Upper lobe of left lung (tissue), 4 donors: ENCODE measurements around the gene LARP6.

Experiments
- CTCF ChIP-seq, 6 experiments: fragments of 450-650 bp in 4 of 6; fragments of 200-600 bp in 2 of 6; sonication (generic) in 2 of 6; IDR thresholded peaks; one replicate each; pipeline ENCODE4 v1.5.1; 2016 to 2019; ENCODE audit warnings: antibody characterized with exemption in 6 of 6
- EP300 ChIP-seq, 4 donors: sonication (generic); formaldehyde crosslinking; IDR thresholded peaks; one replicate each; pipeline ENCODE4 v1.5.1; 2017; ENCODE audit warnings: antibody characterized with exemption in 4 of 4, control low read depth in 2 of 4
- POLR2AphosphoS5 ChIP-seq, 2 donors: sonication (generic); formaldehyde crosslinking; IDR thresholded peaks; one replicate each; pipeline ENCODE4 v1.5.1; 2017; ENCODE audit warnings: antibody characterized with exemption in 2 of 2

- no peak for TF ChIP-seq CTCF (IDR thresholded peaks at IDR 0.05)
- no peak for TF ChIP-seq POLR2AphosphoS5 (IDR thresholded peaks at IDR 0.05)
- no peak for TF ChIP-seq EP300 (IDR thresholded peaks at IDR 0.05)
Measured at GRCh38 chr15:70833861-70834765, 19.8 kb downstream of the LARP6 start.
